ENCODE measurements around the gene STOML1. TPM values are rescaled to one million over a fixed set of nuclear protein-coding genes. Genes with fewer than 3 reads are reported as not detected.

STOML1 gene
- total and polyA plus RNA-seq, 2 donors from 2014 or later: 15.0 to 22.2 TPM

DNA sequence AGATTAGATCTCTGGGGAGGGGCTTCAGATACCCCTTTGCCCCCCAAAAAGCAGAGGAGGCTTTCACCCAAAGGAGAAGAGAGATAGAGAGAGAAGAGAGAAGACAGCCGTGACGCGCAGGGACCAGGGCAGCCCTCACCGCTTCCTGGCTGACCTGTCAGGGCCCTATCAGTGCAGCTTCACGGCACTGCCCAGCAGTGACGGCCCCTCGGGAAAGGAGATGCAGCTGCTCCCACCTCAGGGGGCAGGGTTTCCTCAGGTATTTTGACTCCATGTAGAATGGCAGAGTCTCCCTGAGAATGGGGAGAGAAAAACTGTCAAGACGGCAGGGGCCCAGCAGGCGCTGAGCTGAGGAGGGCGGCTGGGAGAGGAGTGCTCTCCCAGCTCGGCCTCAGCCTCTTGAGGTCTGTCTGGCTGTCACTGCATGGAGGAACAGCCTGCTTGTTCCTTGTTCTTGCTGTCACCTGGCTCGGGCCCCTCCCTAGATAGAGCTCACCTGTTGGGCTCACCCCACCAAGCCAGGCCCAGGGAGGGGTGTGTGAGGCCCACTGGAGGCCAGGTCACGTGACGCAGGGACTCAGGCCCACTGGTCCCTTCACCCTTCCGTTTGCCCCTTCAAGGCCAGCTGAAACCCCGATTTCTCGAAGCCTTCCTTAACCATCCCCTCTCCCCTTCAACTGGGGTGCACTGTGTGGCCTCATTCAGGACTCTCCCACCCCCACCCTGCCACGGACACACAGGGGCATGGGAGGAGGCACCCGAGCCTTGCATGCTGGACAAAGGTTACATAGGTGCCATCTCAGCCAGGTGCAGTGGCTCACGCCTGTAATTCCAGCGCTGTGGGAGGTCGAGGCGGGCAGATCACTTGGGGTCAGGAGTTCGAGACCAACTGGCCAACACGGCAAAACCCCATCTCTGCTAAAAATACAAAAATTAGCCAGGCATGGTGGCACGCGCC is 37.6 kb downstream of the STOML1 start:
- TF ChIP-seq, protein P1, sequence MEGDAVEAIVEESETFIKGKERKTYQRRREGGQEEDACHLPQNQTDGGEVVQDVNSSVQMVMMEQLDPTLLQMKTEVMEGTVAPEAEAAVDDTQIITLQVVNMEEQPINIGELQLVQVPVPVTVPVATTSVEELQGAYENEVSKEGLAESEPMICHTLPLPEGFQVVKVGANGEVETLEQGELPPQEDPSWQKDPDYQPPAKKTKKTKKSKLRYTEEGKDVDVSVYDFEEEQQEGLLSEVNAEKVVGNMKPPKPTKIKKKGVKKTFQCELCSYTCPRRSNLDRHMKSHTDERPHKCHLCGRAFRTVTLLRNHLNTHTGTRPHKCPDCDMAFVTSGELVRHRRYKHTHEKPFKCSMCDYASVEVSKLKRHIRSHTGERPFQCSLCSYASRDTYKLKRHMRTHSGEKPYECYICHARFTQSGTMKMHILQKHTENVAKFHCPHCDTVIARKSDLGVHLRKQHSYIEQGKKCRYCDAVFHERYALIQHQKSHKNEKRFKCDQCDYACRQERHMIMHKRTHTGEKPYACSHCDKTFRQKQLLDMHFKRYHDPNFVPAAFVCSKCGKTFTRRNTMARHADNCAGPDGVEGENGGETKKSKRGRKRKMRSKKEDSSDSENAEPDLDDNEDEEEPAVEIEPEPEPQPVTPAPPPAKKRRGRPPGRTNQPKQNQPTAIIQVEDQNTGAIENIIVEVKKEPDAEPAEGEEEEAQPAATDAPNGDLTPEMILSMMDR (IDR thresholded peaks at IDR 0.05; ENCODE audit: borderline replicate concordance, extremely low read depth, insufficient read depth): no peak
- Histone ChIP-seq H3K4me1 (ENCODE audit: control insufficient read depth in 2 of 3, insufficient read depth in 2 of 3, low read depth in 1 of 3, low read length in 3 of 3) (peaks cover 0 to 11% (median 10%) of the 10 kb centered on the region in 3 donors), H3K27ac (ENCODE audit: low read depth in 2 of 2, low read length in 2 of 2) (no peak overlapping the region), H3K9me3 (ENCODE audit: control insufficient read depth in 2 of 3, insufficient read depth in 1 of 3, low read length in 3 of 3) (no peaks in the 10 kb centered on the region), H3K36me3 (ENCODE audit: control insufficient read depth in 2 of 3, insufficient read depth in 3 of 3, low read length in 3 of 3) (peaks cover 0 to 5% (median 0%) of the 10 kb centered on the region in 3 donors), H3K27me3 (ENCODE audit: control insufficient read depth, insufficient read depth, low read length) (no peaks in the 10 kb centered on the region), H3K4me3 (ENCODE audit: low read length in 3 of 3) (no peak overlapping the region), H3K9ac (ENCODE audit: low read length in 3 of 3) (no peak overlapping the region)
- FAIRE-seq (no peak), DNase-seq (peak in 2 of 5 donors; percentile 41 to 75)
- intact Hi-C loops (cut with DNase I): no loop called here

DNA sequence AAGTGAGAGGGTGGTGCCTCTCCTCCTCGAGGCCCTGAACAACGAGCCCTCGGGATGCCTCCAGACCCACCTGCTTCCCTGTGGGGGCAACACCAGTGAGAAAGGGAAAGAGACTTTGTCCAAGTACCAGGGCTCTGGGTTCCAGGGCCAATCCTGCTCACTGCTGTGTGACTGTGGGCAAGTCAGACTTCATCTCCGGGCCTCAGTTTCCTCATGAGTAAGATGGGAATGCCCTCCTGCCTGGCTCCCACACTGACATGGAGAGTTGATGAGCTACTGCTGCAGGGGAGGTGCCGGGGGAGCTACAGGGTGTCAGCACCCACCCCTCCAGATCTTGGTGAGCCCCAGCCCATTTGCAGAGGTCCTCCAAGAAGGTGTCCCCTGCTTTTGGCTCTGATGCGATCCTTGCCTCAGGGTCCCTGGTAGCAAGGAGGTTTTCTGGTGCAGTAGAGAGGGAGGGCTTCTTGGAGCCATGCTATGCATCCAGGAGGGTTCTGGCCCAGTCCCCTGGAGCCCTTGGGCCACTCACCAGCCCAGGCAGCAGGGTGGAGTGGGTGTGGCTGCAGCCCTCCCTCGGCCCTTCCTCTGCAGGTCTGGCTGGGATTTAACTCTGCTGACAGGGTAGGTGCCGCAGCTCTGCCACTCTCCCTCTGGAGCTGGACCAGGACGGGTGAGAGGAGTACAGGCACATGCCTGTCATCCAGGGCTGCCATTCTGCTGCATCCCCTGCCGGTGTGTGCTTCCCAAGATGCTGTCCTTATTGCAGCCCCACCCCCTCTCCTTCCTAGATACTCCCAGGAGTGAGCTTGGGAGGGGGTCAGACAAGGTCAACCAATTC is 39.0 kb downstream of the STOML1 start:
- FAIRE-seq: no peak
- no peak overlapping the region for H3K4me3 ChIP-seq (ENCODE audit: low read length in 3 of 3)
- TF ChIP-seq, protein P1 (IDR thresholded peaks at IDR 0.05; ENCODE audit: borderline replicate concordance, extremely low read depth, insufficient read depth): no peak
- no peaks in the 10 kb centered on the region for H3K27me3 ChIP-seq (ENCODE audit: control insufficient read depth, insufficient read depth, low read length)
- intact Hi-C loops (cut with DNase I): no loop called here
- no peaks in the 10 kb centered on the region for H3K9me3 ChIP-seq (ENCODE audit: control insufficient read depth in 2 of 3, insufficient read depth in 1 of 3, low read length in 3 of 3)
- DNase-seq: peak in 2 of 5 donors; percentile 30 to 75
- H3K36me3 ChIP-seq (ENCODE audit: control insufficient read depth in 2 of 3, insufficient read depth in 3 of 3, low read length in 3 of 3): peaks cover 0 to 6% (median 0%) of the 10 kb centered on the region in 3 donors
- H3K9ac ChIP-seq (ENCODE audit: low read length in 3 of 3): no peak overlapping the region
- peak overlapping the region in 1 of 2 donors; percentile 83 for H3K27ac ChIP-seq (ENCODE audit: low read depth in 2 of 2, low read length in 2 of 2)
- peaks cover 0 to 11% (median 10%) of the 10 kb centered on the region in 3 donors for H3K4me1 ChIP-seq (ENCODE audit: control insufficient read depth in 2 of 3, insufficient read depth in 2 of 3, low read depth in 1 of 3, low read length in 3 of 3)

DNA sequence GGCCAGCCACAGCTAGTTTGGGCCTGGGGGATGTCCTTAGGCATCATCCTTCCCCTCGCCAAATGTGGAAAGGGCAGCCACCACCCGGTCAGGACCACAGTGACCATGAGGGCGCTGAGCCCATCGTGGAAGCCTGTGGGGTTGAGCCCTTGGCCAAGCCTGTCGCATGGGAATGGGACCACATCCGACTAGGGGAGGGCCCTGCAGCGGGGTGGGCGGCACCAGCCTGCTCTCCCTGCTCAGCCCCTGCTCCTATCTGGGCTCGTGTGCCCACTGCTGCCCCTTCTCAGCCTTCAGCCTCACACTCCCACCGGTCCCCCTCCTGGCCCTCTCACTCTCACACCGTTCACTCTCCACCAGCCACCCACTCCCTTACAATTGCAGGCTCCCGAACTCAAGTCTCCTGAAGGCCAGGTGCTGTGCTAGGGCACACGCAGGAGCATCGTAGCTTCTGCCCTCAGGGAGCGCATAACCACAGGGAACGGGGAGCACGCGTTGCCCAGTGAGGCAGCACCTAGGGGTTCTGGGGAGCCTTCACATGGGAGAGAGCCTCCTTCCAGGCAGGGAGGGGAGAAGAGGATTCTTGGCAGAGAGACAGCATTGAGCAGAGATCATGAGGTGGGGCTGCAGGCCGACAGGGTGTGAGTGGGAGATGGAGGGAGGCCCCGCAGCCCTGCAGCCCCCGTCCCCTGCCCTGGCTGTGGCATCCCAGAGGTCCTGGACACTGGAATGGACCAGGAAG is 39.8 kb downstream of the STOML1 start:
- intact Hi-C loops (cut with DNase I): no loop called here
- peaks cover 0 to 11% (median 10%) of the 10 kb centered on the region in 3 donors for H3K4me1 ChIP-seq (ENCODE audit: control insufficient read depth in 2 of 3, insufficient read depth in 2 of 3, low read depth in 1 of 3, low read length in 3 of 3)

More for the DNA sequence above, 39.8 kb downstream of the STOML1 start:
- H3K27ac ChIP-seq (ENCODE audit: low read depth in 2 of 2, low read length in 2 of 2): peak overlapping the region; percentile 83 to 87
- peak in 1 of 5 donors; percentile 74 for DNase-seq
- H3K9ac ChIP-seq (ENCODE audit: low read length in 3 of 3): peak overlapping the region in 1 of 3 donors; percentile 71
- H3K4me3 ChIP-seq (ENCODE audit: low read length in 3 of 3): no peak overlapping the region
- no peaks in the 10 kb centered on the region for H3K27me3 ChIP-seq (ENCODE audit: control insufficient read depth, insufficient read depth, low read length)
- H3K36me3 ChIP-seq (ENCODE audit: control insufficient read depth in 2 of 3, insufficient read depth in 3 of 3, low read length in 3 of 3): peaks cover 0 to 6% (median 0%) of the 10 kb centered on the region in 3 donors
- TF ChIP-seq, protein P1 (IDR thresholded peaks at IDR 0.05; ENCODE audit: borderline replicate concordance, extremely low read depth, insufficient read depth): no peak
- no peaks in the 10 kb centered on the region for H3K9me3 ChIP-seq (ENCODE audit: control insufficient read depth in 2 of 3, insufficient read depth in 1 of 3, low read length in 3 of 3)
- no peak for FAIRE-seq

Measured in kidney (tissue), 14 donors.